HS-5 (cell line): ENCODE data around the gene CR2.
"Not testable (repeated sequence)": the region's sequence is repeated elsewhere in the genome, so short reads cannot be mapped to it uniquely, and the experiment has no call there.

Source experiments
- DNase-seq: peaks from one replicate; pipeline ENCODE4 v3.0.0-alpha.2; 2012; ENCODE audit warnings: low read depth

CR2 gene

GRCh38 chr1:207444514-207445217, 9.5 kb upstream of the CR2 start:
- no peak for DNase-seq

- DNase-seq, result no peak
Measured at GRCh38 chr1:207453710-207454045, 450 bp upstream of the CR2 start.

DNA sequence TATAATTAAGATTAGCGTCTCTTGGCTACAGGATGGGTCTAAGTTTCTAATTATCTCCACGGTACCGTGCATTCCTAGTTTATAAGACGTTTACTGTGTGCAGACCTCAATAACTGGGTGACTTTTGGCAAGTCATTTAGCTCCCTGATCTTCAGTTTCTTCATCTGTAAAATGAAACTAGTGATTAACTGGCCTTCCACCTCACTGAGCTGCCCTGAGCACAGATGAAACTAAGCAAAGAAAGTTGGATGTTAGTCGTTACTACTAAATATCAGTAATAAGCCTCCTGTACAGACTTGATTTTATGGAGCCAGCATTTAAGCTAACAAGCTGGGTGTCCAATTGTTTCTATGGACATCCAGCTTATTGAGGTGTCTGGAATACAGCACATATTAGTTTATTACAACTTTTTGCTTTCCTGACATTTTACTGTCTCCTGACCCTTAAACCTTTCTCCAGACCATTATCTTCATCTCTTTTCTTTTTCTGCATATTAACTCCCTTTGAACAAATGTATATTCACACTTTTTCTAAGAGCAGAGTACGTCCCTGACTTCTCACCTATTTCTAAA, 1.1 kb downstream of the CR2 start:
- DNase-seq, result no peak

DNA sequence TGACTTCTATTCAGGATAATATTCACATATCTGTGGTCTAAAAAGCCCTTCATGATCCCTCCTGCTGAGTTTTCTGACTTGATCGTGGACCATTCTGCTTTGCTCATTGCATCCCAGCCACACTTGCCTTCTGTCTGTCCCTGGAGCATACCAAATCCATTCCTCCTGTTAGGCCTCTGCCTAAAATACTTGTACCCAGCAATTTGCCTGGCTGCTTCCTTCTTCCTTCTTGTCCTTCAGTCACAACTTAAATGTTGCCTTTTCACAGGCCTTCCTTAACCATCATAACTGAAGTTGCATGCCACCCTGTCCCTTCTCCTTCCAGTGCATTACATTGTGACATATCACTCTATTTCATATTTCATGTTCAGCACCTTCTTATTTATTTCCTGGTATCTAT, 4.3 kb downstream of the CR2 start:
- no peak for DNase-seq

DNA sequence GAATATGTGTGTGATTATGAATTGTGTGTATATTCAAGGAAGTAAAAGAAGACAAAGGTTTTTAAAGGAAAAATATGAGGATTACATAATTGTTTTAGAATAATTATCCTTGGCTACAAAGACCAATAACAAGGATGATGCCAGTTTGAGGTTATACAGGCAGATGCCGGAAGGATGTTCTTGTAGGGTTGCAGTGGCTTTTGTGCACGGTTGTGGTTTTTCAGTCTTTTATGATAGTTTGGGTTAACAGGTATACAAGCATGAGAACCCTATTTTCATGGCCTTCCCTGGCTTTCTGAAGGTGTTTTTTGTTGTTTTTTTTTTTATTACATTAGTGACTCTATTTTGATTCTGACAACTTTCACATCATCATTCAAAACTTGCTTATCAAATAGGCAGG, 4.9 kb downstream of the CR2 start:
- DNase-seq, result no peak

DNA sequence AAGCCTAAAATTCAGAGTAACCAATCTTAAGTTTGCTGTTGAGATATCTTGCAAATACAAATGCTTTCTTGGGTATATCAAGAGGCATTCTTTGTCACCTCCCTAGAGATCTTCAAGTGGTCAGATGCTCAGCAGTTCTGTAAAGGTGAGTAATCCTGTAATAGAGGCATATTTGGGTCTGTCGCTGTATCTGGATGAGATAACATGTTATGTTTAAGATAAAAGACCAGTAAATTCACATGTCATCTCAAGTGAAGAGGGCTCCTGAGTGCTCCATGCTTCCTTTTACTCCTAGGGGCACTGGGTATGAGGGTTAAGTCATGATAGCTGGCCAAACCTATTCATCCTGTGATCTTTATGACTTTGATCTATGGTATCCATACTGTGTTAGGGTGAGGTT, 7.5 kb downstream of the CR2 start:
- no peak for DNase-seq

- DNase-seq, result no peak
Measured at GRCh38 chr1:207462535-207462934, 8.4 kb downstream of the CR2 start.

- no peak for DNase-seq
Measured at GRCh38 chr1:207463021-207463420, 8.9 kb downstream of the CR2 start.

GRCh38 chr1:207463571-207463970, 9.4 kb downstream of the CR2 start:
- no peak for DNase-seq

- DNase-seq, result no peak
Measured at GRCh38 chr1:207470927-207471326, 16.8 kb downstream of the CR2 start.

DNA sequence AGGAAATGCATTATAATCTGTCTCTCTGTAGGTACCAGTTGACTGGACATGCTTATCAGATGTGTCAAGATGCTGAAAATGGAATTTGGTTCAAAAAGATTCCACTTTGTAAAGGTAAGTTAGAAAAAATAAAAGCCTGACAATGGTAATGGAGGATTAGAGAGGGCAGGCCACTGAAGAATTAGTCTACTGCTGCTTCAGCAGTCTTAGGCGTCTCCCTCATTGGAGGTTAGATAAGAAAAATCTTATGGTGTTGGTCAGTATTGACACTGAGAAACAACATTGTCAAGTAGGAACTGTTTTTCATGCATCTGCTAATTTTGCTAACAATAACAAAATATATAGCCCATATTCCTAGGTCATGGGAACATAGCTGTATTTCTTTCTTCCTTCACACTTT, 20.1 kb downstream of the CR2 start:
- no peak for DNase-seq

- no peak for DNase-seq
Measured at GRCh38 chr1:207486198-207486597, 32.1 kb downstream of the CR2 start.

DNA sequence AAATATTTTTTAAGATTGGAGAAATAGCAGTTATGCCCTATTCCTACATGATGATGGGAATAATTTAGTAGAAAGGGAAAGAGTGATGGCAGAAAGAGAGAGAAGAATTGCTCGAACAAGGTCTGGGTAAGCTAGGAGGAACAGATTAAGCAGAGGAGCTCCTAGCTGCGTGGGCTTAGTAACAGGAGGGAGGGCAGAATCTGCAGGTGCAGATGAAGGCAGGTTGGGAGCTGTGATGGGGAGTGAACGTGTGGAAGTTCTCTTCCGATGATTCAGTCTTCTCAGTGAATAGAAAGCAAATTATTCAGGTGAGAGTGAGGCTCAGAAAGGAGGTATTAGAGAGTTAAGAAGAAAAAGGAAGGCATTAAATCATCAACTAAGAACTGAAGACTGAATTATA, 33.5 kb downstream of the CR2 start:
- DNase-seq, result no peak

DNA sequence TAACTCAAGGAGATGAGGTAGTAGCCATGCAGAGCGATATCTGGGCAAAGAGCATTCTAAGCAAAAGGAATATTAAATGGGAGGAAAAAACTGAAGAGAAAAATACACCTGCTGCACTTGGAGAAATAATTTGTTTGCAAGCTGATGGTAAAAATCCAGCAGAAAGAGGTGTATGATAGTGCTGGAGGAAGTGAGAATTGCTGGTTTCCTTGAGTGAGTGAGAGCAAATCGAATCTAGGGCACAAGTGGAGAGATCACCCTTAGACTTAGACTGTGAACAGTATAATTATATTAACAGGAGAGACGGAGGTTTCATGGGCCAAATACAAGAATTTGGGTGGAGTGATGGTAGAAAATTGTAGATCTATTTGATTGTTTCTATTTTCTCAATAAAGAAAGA, 39.1 kb downstream of the CR2 start:
- no peak for DNase-seq

GRCh38 chr1:207494171-207494570, 40.0 kb downstream of the CR2 start:
- DNase-seq, result no peak

- DNase-seq, result not testable (repeated sequence)
Measured at GRCh38 chr1:207495281-207495680, 41.2 kb downstream of the CR2 start.

GRCh38 chr1:207495801-207496792, 42.0 kb downstream of the CR2 start, which contains the start of gene CR1:
CR1 (plus strand) TSS chr1:207496157; CDS start chr1:207496268, 111 bp downstream.
- no peak for DNase-seq

DNA sequence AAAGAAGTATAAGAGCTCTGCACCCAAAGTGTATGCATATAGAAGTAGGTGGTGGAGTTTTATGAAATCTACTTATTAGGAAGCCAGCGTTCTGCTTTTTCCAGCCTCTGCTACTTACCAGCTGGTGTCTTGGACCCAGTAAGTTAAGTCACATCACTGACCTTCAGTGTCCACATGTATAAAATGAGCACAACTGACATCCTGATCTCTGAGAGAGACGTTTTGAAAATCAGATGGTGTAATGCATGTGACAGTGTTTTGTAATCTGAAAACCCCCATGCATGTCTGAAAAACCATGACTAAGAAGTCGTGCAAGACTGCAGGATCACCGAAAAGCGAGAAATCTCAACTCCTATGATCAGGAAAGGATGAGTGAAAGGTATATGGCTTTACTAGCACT, 43.8 kb downstream of the CR2 start:
- no peak for DNase-seq

DNA sequence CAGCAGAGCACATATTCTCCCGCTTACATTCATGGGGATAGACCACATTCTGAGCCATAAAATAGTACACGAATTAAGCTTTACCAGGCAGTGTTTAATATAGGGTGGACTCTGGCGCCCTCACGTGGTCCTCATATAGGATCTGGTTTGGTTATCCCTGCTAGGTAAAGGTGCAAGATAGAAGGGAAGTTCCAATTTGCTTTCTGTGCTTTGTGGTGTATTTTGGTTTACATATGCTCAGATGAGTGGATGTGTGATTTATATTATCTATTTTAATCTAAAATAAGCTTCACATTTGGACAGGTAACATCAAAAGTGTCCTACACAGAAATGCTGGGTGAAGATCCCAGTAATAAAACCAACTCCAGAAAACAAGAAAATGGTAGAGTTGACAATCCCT, 45.4 kb downstream of the CR2 start:
- DNase-seq, result peak; percentile 29

GRCh38 chr1:207500306-207500705, 46.2 kb downstream of the CR2 start:
- DNase-seq, result no peak

DNA sequence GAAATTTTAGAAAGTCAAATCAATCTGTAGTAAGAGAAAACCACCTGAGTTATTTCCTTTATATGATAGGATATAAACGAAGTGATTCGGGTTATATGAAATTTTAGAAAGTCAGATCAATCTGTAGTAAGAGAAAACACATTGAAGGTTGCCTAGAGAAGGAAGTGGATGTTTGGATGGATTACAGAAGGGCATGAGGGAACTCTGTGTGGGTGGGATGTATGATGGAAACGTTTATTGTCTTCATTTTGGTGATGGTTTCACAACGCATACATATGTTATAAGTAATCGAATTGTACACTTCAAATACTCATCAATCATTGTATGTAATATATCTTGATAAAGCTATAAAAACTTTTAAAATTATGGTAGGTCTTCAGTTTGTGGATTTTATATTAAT, 46.9 kb downstream of the CR2 start:
- no peak for DNase-seq

GRCh38 chr1:207502726-207503125, 48.6 kb downstream of the CR2 start:
- no peak for DNase-seq

DNA sequence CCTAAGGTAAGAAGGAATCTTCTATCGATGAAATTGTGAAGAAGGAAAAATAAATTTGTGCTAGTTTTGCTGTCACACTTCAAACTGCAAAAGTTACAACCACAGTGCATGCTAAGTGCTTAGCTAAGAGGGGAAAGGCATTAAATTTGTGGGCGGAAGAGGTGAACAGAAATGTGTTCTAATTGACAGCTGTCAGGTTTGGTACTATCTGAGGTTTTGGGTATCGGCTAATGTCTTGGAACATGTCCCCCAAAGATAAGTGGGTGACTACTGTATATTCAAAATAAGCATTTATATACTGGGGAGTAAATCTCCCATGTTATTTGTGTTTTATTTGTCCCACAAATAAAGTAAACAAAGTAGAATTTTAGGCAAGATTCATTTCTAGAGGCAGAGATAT, 49.8 kb downstream of the CR2 start:
- no peak for DNase-seq
